ENCODE measurements around the gene FCER2.

FCER2 gene

DNA sequence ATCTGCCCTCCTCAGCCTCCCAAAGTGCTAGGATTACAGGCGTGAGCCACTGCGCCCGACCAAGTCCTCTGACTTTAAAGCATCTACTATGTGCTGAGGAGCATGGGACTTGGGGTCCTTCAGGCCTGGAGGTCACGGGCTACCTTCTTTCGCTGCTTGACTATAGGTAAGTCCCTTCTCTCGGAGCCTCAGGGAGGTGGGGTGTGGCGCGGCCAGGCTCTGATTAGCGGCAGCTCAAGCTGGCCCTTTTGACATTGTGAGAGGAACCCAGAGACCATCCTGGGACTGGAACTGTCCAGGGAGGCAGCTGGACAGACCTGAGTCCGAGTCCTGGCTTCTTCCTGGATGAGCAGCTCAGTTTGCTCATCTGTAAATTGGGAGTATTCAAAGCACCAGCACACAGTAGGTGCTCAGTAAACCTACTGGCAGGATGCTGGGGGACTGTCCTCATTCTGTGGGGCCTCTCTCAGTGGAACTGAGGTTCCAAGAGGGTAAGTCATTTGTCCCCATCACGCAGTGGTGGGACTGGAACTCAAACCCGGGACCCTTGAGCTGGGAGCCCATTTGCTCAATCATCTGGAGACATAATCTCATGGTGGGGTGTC is 780 bp downstream of the FCER2 start:
- FAIRE-seq: no peak

DNA sequence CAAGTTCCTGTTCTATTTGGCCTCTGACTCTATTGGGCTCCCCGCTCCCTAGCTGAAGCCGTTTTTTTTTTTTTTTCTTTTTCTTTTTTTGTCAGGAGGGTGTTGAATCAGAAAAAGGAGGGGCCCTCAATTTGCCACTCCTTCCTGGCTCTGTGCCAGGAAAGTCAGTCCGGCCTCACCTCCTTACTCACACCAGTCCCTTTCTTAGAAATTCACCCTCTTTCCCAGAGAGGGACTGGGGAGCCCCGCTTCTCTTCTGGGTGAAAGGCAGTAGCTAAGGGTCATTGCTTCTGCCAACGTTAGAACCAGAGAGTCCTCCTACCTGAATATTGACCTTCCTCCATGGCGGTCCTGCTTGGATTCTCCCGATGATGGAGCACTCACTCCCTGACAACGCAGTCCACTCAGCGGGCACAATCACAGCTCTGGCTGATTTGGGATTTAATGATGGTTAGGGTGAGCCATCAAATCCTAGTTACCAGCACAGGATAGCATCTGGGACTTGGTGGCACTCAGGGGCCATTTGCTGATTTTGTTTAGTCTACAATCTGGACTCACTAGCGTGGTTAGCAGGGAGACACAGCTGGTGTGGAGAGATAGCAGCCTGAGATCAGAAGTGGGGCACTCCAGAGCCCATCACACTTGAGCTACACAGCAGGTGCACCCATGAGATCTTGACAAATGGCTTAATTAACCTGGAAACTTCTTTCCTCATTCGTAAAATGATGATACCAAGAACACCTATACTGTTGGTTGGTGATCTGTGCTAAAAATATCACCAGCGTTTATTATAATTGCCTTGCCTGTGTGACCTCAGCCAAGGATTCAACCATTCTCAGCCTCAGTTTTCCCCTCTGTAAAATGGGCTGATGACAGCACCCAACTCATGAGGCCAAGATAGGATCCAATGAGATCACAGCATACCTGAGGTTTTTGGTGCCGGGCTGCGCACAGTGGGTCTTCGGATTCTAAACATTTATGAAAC is 2.2 kb downstream of the FCER2 start:
- FAIRE-seq: no peak
- DNase-seq (ENCODE audit: low spot score): no peak

More for the DNA sequence above, 780 bp downstream of the FCER2 start:
- DNase-seq (ENCODE audit: low spot score): no peak

DNA sequence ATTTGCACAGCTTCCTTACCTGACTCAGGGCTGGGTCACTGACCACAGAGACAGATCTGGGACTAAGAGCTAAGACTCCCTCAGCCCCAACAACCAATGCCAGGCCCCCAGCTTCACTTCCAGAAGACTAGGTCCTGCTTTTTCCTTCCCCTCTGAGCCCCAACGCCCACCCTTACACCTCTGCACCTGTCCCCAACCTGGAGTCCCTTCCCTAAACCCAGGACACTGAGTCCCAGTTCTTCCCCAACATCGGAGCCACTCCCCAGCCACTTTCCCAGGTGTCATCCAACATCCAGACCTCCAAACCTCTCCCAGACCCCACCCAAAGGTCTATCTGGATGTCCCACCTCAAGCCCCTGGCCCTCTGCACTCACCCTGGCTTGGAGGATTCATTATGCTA is 2.9 kb downstream of the FCER2 start:
- DNase-seq (ENCODE audit: low spot score): no peak
- FAIRE-seq: no peak

DNA sequence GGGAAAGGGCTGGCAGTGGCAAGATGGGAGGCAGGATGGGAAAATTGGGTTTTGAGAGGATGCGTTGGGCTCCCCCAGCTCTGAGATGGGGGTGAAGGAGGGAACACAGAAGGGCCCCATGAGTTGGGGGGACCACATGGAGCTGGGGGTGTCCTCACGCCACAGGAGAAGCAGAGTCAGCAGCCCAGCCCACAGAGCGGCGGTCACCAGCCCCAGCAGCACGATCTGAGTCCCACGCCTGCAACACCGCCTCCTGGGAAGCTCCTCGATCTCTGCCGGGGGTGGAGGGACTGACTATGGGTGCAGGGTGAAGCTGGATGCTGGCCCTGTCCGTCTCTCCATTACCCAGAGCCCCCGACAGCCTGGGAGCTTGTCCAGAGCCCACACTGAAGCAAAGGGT is 3.3 kb downstream of the FCER2 start:
- DNase-seq (ENCODE audit: low spot score) (no peak), FAIRE-seq (no peak)

DNA sequence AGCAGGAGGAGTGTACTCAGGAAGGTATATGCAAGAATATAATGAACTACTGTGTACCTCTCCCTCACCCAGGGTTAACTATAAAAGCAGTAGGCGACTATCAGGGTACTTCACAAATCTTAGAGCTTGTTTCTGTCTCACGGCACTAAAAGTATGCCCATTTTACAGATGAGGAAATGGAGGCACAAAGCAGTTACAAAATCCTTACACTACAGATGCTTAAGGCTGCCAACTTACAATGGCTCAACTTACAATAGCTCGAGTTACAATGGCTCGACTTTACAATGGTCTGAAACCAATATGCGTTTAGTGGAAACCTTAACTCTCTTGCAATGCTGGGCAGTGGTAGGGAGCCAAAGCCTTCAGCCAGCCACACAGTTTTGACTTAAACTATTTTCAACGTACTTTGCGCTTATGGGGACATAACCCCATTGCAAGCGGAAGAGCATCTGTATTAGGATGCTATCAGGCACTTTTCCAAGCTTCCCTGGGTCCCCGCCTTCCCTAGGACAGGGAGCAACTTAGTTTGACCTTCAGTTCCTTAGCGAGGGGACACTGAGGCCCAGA is 4.1 kb downstream of the FCER2 start:
- FAIRE-seq (no peak), DNase-seq (ENCODE audit: low spot score) (no peak)

DNA sequence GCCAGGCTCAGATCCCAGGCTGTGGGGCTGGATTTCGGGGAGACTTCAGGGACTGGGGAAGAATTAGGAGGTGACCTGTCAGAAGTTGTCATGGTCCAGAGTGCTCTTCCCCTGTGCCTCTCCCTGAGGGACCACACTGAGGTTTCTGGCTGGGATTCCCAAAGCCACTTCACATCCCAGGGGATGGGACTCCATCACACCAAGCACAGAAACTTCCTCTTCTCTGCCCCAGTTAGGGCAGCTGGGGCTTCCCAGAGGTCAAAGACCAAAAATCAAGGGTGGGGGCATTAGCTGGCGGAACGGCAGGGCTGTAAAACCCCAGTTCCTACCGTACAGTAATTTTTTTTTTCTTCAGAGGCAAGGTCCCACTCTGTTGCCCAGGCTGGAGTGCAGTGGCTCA is 7.4 kb downstream of the FCER2 start:
- FAIRE-seq (no peak), DNase-seq (ENCODE audit: low spot score) (no peak)

DNA sequence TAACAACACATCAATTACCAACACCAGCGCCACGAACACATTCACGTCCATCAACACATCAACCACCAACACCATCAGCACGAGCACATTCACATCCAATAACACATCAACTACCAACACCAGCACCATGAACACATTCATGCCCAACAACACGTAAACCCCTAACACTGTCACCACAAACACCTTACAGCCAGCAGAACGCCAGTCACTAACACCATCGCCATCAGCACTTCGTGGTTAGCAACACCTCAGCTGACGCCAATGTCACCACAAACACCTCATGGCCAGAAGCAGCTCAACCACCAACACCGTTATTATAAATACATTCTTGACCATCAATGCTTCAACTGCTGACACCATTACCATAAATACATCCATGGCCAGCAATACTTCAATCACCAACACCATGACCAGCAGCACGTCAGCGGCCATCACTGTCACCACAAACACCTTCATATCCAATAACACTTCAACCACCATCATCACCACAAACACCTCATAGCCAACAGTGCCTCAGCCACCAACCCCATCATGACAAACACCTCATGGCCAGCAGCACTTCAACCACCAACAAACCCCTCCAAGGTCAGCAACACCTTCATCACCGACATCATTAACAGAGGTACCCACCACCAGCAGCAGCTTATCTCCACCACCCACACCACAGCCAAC is 9.4 kb downstream of the FCER2 start:
- no peak for DNase-seq (ENCODE audit: low spot score)
- FAIRE-seq: no peak

DNA sequence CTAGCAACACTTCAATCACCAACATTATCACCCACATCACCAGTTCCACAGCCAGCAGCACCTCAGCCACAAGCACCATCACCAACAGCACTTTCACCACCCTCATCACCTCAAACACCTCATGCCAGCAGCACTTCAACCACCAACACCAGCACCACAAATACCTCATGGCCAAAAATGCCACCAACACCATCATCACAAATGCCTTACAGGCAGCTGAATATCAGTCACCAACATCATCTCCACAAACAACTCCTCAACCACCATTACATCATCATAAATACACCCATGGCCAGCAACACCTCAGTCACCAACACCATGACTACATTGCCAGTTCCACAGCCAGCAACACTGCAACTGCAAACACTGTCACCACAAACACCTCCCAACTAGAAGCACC is 10.4 kb downstream of the FCER2 start:
- no peak for DNase-seq (ENCODE audit: low spot score)
- no peak for FAIRE-seq

DNA sequence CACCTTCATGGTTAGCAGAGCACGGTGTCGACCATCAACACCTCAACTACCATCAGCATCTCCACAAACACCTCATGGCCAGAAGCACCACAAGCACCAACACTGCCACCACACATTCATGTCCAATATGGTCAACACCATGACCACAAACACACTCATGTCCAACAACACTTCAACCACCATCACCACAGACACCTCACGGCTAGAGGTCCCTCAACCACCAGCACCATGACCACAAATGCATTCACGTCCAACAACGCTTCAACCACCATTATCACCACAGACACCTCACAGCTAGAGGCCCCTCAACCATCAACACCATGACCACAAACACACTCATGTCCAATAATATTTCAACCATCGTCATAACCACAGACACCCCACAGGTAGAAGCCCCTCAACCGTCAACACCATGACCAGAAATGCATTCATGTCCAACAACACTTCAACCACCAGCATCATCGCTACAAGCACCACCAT is 11.1 kb downstream of the FCER2 start:
- FAIRE-seq: no peak
- DNase-seq (ENCODE audit: low spot score): no peak

DNA sequence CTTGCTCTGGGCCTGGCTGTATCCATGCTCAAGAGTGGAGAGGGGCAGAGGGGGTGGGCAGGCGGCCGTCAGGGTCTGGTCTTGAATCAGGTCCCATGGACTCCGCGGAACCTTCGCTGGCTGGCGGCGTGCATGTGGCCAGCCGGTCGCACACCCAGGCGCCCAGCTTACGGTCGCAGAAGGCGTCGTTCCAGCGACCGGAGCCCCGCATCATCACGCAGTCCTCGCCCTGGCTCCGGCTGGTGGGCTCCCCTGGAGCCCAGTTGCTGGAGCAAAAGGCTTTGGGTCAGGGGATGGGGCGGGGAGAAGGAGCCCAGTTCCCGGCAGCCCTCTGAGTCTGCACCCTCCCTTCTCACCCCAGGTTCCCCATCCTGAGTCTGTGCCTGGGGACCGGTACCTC is 12.8 kb downstream of the FCER2 start:
- no peak for DNase-seq (ENCODE audit: low spot score)
- FAIRE-seq: no peak

DNA sequence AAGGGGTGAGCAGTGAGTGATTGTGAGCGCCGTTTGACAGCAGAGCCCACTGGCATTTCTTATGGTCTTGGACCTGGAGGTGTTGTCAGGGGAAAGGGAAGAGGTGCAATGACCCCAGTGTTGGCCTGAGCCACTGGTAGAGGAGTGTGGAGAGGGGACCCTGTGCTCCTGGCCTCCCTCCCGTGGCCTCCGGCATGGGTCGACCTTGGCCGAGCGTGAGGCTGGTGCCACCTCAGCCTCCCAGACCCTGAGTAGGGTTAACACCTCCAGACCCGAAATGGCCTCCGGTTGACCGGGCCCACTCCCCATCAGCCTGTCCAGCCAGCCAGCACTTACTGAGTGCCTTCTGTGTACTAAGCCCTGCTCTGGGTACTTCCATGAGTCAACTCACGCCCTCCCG is 14.8 kb downstream of the FCER2 start:
- FAIRE-seq: no peak
- DNase-seq (ENCODE audit: low spot score): no peak

DNA sequence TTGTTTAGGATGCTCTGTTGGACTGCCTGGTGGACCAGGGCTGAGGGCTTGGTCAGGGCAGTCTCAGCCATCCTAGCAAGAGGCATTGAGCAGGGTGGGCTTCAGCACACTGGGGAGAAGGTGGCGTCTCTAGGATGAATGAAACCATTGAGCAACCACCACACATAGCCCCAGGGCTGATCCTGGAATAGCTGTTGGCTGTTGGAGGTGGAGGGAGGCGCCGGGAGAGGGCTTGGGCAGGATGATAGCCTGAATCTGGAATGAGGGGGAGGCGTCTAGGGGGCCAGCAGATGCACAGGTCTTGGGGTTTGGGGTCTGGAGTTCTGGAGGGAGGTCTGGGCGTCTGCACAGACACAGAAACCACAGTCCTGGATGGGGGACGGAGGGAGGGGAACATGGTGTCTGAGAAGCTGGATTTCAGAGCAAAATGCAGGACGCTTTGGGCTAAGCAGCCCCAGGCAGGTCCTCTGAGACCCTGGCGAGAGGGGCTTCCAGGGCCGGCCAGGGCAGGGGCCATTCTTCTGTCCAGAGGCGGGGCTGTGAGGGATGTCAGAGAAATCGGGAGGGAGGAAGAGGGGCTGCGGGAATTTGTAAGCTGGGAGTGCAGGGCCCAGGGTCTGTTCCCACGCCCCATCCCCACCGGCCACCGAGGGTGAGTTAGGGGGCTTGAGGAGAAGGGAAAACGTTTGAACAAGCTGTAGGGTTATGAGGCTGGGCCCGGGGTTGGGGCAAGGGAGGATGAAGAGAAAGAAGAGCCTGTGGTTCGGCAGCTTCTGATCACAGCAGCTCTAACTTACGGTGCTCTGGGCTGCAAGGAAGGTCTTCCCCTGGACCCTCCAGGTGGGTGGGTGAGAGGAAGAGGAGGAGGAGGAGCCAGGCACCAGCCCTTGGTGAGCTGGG is 16.1 kb downstream of the FCER2 start:
- no peak for FAIRE-seq
- no peak for DNase-seq (ENCODE audit: low spot score)

DNA sequence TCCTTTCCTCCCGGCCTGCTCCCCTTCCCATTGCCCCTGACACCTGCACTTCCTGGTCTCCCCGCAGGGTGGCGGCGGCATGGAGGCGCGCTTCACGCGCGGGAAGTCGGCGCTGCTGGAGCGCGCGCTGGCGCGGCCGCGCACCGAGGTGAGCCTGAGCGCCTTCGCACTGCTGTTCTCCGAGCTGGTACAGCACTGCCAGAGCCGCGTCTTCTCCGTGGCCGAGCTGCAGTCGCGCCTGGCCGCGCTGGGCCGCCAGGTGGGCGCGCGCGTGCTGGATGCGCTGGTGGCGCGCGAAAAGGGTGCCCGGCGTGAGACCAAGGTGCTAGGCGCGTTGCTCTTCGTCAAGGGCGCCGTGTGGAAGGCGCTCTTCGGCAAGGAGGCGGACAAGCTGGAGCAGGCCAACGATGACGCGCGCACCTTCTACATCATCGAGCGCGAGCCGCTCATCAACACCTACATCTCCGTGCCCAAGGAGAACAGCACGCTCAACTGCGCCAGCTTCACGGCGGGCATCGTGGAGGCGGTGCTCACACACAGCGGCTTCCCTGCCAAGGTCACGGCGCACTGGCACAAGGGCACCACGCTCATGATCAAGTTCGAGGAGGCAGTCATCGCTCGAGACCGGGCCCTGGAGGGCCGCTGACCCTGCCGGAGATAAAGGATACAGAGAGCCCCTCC is 19.6 kb downstream of the FCER2 start:
- FAIRE-seq (no peak), DNase-seq (ENCODE audit: low spot score) (no peak)

DNA sequence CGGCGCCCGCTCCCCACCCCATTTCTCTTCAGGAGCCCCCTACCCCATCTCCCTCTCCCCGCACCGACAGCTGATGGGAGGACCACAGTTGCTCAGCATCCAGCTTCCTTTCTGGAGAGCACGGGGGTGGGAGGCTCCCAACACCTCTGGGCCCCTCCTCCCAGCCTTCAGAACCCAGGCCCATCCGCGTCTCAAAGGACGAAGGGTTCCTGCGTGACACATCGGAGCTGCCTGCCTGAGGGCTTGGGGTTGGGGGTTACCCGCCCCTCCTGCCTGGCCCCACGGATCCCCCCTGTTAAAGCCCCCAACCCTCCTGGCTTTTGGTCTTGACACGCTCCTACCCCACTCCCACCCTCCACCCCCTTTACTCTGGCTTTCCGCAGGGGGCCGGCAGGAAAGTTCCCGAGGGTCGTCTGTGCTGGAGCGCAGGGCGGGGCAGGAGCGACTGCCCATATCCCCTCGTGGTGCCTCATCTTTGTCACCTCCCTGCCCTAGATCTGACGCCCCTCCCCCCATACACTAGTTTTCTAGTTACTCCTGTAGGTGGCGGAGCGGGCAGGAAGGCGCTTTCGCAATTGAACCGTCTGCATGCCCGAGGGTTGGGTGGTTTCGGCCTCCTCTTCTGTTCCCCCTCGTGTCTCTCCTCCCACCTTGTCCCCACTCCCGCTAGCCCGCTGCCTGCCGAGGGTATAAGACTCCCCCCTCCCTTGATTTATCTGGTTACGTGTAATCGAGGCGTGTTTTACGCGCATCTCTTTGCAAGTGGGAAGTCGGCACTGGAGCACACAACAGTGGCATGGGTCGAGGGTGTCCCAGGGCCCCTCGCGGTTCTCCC is 20.4 kb downstream of the FCER2 start:
- FAIRE-seq: no peak
- DNase-seq (ENCODE audit: low spot score): peak; percentile 9

DNA sequence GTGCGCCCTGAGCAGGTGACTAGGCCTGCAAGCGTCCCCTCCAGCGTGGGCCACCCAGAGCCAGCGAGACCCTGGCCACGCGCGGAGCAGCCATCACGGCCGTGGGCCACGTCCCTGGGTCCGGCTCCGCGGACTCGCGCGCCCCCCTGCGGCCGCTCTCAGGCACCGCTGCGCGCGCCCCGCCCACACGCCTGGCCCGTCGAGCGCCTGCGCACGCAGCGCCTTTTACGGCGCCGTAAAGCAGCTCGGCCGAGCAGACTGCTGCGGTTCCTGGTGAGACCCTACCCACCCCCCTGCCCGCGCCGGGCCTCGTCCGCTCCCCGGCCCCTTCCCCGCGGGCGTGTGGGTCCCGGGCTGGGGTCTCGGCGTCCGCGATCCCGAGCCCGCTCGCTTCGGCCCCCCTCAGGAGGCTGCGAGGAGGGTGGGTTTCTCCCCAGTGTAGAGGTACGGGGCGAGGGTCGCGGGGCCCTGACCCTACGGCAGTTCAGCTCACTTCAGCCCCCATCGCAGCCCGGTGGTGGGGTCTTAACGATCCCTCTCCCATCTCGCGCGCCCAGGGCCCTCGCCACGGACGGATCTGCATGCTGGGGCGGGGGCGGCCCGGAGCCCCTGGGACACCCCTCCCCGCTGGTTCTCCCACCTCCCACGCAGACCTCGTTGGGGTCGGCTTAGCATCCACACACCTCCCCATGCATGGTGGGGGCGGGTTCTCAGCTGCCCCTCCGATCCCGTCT is 21.2 kb downstream of the FCER2 start, which contains the start of gene TRAPPC5:
Gene TRAPPC5, plus strand, starts transcription at position 228 of the 734 bp plus-strand sequence. CDS start 1,421 bp downstream, outside the sequence.
- no peak for FAIRE-seq

DNA sequence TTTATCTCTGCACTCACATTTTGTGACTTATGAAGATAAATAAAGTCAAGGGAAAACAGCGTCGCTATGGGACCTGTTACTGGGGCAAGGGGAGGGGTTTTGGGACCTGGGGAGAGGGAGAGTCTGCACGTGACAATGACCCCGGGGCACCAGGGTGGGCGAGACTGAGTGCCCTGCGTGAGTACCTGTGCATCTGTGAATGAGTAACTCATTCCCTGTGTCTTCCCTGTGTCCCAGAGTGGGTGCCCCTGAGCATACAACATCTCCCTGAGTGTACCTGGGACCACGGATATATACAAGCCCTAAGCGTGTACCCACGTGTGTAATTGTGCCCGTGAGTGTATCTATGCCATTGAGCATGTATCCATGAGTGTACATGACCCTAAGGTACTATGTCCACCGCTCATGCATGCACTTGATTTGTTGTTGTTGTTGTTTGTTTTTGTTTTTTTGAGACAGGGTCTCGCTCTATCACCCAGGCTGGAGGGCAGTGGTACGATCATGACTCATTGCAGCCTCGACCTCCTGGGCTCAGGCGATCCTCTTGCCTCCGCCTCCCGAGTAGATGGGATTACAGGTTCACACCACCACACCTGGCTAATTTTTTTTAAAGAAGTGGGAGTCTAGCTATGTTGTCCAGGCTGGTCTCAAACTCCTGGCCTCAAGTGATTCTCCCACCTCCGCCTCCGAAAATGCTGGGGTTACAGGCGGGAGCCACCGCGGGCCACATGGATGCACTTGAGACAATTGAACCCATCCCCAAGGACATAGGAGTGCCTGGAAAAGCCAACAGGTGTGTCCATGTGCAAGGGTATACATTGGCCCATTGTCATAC is 21.9 kb downstream of the FCER2 start:
- DNase-seq (ENCODE audit: low spot score) (no peak), FAIRE-seq (no peak)

More for the DNA sequence above, 21.2 kb downstream of the FCER2 start, which contains the start of gene TRAPPC5:
- peak; percentile 48 for DNase-seq (ENCODE audit: low spot score)

DNA sequence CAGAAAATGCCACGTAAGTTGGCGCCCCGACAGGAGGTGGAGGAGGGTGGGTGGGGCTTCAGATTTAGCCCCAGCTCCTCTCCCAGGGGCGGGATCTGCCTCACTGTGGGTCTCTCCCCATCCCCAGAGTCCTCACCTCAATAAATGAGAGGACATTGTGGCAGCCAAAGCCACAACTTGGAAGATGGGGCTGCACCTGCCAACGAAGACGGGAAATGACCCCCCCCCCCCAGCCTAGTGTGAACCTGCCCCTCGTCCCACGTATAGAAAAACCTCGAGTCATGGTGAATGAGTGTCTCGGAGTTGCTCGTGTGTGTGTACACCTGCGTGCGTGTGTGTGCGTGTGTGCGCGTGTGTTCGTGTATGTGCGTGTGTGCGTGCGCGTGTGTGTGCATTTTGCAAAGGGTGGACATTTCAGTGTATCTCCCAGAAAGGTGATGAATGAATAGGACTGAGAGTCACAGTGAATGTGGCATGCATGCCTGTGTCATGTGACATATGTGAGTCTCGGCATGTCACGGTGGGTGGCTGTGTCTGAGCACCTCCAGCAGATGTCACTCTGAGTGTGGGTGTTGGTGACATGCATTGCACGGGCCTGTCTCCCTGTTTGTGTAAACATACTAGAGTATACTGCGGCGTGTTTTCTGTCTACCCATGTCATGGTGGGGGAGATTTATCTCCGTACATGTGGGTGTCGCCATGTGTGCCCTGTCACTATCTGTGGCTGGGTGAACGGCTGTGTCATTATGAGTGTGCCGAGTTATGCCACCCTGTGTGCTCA is 22.8 kb downstream of the FCER2 start:
- DNase-seq (ENCODE audit: low spot score) (no peak), FAIRE-seq (no peak)

Measured in RCC 7860 (cell line).